ENCODE results near the gene PDGFRA. TPM values are rescaled to one million over a fixed set of nuclear protein-coding genes. Genes with fewer than 3 reads are reported as not detected.

The PDGFRA gene
- total RNA-seq, 1 experiment from 2014 or later, result 0.25 TPM

DNA sequence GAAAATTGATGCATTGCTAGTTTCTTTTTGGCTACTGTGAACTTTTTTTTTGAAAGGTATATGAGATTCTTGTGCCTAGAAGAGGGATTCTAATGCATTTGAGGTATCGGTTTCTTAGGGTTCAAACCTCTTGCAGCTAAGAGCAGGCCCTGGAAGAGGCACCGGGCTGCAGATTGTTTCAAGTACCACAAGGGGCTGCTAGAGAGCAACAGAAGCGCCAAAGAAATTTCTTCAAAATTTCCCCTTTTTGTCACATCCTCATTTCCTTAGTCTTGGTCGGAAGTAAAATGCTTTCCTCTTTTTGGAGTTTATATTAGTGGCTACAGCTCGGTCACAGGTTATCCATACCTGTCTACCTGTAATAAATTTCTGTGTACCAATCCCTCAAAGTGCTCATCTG is 89.8 kb downstream of the PDGFRA start:
- Histone ChIP-seq H3K4me1 (ENCODE audit: control insufficient read depth in 1 of 2, insufficient read depth in 2 of 2, low read length in 2 of 2) (no peaks in the 10 kb centered on the region), H3K9ac (ENCODE audit: low read length) (no peak overlapping the region), H3K36me3 (ENCODE audit: control insufficient read depth in 1 of 2, insufficient read depth in 2 of 2, low read length in 2 of 2) (no peaks in the 10 kb centered on the region), H3K4me2 (ENCODE audit: low read length) (no peak overlapping the region), H4K20me1 (ENCODE audit: insufficient read depth) (no peaks in the 10 kb centered on the region), H3K9me3 (ENCODE audit: control insufficient read depth in 1 of 2, insufficient read depth in 1 of 2, low read depth in 1 of 2, low read length in 2 of 2) (no peaks in the 10 kb centered on the region), H3K9me2 (ENCODE audit: insufficient read depth) (no peaks in the 10 kb centered on the region), H3K27me3 (ENCODE audit: insufficient read depth, low read length) (no peaks in the 10 kb centered on the region), H3K27ac (ENCODE audit: low read depth, low read length) (no peak overlapping the region), H3K4me3 (replicated peaks in 1 of 2; ENCODE audit: low read depth in 1 of 2, low read length in 2 of 2) (no peak overlapping the region), H2AFZ (ENCODE audit: low read depth, low read length, poor library complexity, severe bottlenecking) (peak overlapping the region; percentile 46), H3K79me2 (ENCODE audit: insufficient read depth, low read length) (no peaks in the 10 kb centered on the region)
- POLR2A ChIA-PET, result no interaction called here
- BruUV-seq (replicated peaks), result no TSS peak
- RAD21 ChIA-PET (ENCODE audit: low non-redundant PET in 1 of 2, low total read pairs in 2 of 2, uncharacterized antibody in 2 of 2, unreplicated experiment in 2 of 2), result no interaction called here
- CTCF ChIA-PET, result interaction anchor here (0.7 to 2.1 kb wide), 8 partner anchors 10 to 644 kb away, joined by 3 to 14 read pairs (median 4); no protein-coding TSS in a partner anchor
- DNase-seq (ENCODE audit: low read depth, low spot score) (peak; percentile 21), ATAC-seq (peak; percentile 67)
- intact Hi-C loops (cut with micrococcal nuclease), result no loop called here
- TF ChIP-seq, protein P1, sequence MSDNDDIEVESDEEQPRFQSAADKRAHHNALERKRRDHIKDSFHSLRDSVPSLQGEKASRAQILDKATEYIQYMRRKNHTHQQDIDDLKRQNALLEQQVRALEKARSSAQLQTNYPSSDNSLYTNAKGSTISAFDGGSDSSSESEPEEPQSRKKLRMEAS (IDR thresholded peaks at IDR 0.05), result no peak
- TF ChIP-seq, protein P2, sequence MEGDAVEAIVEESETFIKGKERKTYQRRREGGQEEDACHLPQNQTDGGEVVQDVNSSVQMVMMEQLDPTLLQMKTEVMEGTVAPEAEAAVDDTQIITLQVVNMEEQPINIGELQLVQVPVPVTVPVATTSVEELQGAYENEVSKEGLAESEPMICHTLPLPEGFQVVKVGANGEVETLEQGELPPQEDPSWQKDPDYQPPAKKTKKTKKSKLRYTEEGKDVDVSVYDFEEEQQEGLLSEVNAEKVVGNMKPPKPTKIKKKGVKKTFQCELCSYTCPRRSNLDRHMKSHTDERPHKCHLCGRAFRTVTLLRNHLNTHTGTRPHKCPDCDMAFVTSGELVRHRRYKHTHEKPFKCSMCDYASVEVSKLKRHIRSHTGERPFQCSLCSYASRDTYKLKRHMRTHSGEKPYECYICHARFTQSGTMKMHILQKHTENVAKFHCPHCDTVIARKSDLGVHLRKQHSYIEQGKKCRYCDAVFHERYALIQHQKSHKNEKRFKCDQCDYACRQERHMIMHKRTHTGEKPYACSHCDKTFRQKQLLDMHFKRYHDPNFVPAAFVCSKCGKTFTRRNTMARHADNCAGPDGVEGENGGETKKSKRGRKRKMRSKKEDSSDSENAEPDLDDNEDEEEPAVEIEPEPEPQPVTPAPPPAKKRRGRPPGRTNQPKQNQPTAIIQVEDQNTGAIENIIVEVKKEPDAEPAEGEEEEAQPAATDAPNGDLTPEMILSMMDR (IDR thresholded peaks at IDR 0.05 in 2 of 3, conservative IDR thresholded peaks at IDR 0.05 in 1 of 3; ENCODE audit: borderline replicate concordance in 1 of 3, insufficient read depth in 1 of 3, low read depth in 2 of 3, low read length in 2 of 3), result peak; percentile 35 to 92 (median 88); a peak in 5 of 6 replicates
- TF ChIP-seq CBX3 (IDR thresholded peaks at IDR 0.05; ENCODE audit: low read depth), result no peak
- no peak for TF ChIP-seq YY1 (IDR thresholded peaks at IDR 0.05; ENCODE audit: extremely low read depth, insufficient replicate concordance, low read depth, low read length)
- peak; percentile 64 for TF ChIP-seq RAD21 (IDR thresholded peaks at IDR 0.05; ENCODE audit: low read depth)
- TF ChIP-seq CEBPB (IDR thresholded peaks at IDR 0.05; ENCODE audit: low read depth), result no peak
